CD14-positive monocyte (primary cell): ENCODE measurements around the gene KSR2. TPM values are rescaled to one million over a fixed set of nuclear protein-coding genes. Genes with fewer than 3 reads are reported as not detected.

Experiments
- DNase-seq, 3 donors: peaks; one replicate each; pipeline ENCODE4 v3.0.0-alpha.2; 2011 to 2022
- H2AFZ ChIP-seq: 2 replicates; pipeline ENCODE4 v1.6.0; 2012; ENCODE audit warnings: mild to moderate bottlenecking, low read depth, low read length, inconsistent platforms; ENCODE audit not compliant: insufficient read depth, poor library complexity, severe bottlenecking
- H3K27ac ChIP-seq, 2 donors: 1 replicate in 1 of 2; 2 replicates in 1 of 2; pipeline ENCODE4 v1.5.1; 2012 to 2013; ENCODE audit warnings: low read length in 2 of 2, control low read depth in 1 of 2, inconsistent platforms in 1 of 2, low read depth in 1 of 2, mild to moderate bottlenecking in 1 of 2
- H3K27me3 ChIP-seq, 2 donors: one replicate each; pipeline versions ENCODE4 v1.6.0 to v1.6.1; 2011 to 2013; ENCODE audit warnings: low read length in 2 of 2; ENCODE audit not compliant: control insufficient read depth in 2 of 2, insufficient read depth in 2 of 2
- H3K36me3 ChIP-seq, 2 donors: replicated peaks in 1 of 2; 1 replicate in 1 of 2; 2 replicates in 1 of 2; pipeline versions ENCODE4 v1.5.1 to v1.6.1; 2012 to 2013; ENCODE audit warnings: low read length in 2 of 2, control low read depth in 1 of 2, inconsistent platforms in 1 of 2, mild to moderate bottlenecking in 1 of 2; ENCODE audit not compliant: insufficient read depth in 2 of 2, control insufficient read depth in 1 of 2
- H3K4me1 ChIP-seq, 2 donors: 1 replicate in 1 of 2; 2 replicates in 1 of 2; pipeline versions ENCODE4 v1.5.1 to v1.6.1; 2012 to 2013; ENCODE audit warnings: low read length in 2 of 2, control low read depth in 1 of 2, inconsistent platforms in 1 of 2, mild to moderate bottlenecking in 1 of 2, moderate library complexity in 1 of 2; ENCODE audit not compliant: insufficient read depth in 2 of 2, control insufficient read depth in 1 of 2
- H3K4me2 ChIP-seq: replicated peaks from 2 replicates; pipeline ENCODE3; 2012; ENCODE audit warnings: low read length, moderate library complexity, mild to moderate bottlenecking; ENCODE audit not compliant: poor library complexity, severe bottlenecking; ENCODE audit errors: extremely low read depth
- H3K4me3 ChIP-seq, 3 experiments: fragments of 200-600 bp in 1 of 3; sonication (generic) in 1 of 3; replicated peaks in 1 of 3; 1 replicate in 2 of 3; 2 replicates in 1 of 3; pipeline ENCODE4 v1.5.1; 2011 to 2013; ENCODE audit warnings: low read length in 3 of 3, mild to moderate bottlenecking in 3 of 3, control low read depth in 2 of 3, low read depth in 2 of 3, inconsistent platforms in 1 of 3, moderate library complexity in 1 of 3
- H3K79me2 ChIP-seq: 2 replicates; pipeline ENCODE4 v1.6.0; 2012; ENCODE audit warnings: mild to moderate bottlenecking, control low read depth, inconsistent platforms, low read length, moderate library complexity; ENCODE audit not compliant: insufficient read depth
- H3K9ac ChIP-seq: 2 replicates; pipeline ENCODE4 v1.6.0; 2017; ENCODE audit warnings: low read length, mild to moderate bottlenecking; ENCODE audit not compliant: insufficient read depth, poor library complexity, severe bottlenecking
- H3K9me3 ChIP-seq, 2 donors: replicated peaks in 1 of 2; 1 replicate in 1 of 2; 2 replicates in 1 of 2; pipeline versions ENCODE4 v1.5.1 to v1.6.1; 2012 to 2013; ENCODE audit warnings: low read length in 2 of 2, control low read depth in 1 of 2; ENCODE audit not compliant: control insufficient read depth in 1 of 2, insufficient read depth in 1 of 2
- H4K20me1 ChIP-seq: 2 replicates; pipeline ENCODE4 v1.6.0; 2012; ENCODE audit warnings: mild to moderate bottlenecking, low read length, control low read depth, moderate library complexity; ENCODE audit not compliant: insufficient read depth
- H3K27ac Mint-ChIP-seq, 7 donors: one replicate each; pipeline ENCODE4 v1.8.0; 2020; ENCODE audit warnings: mild to moderate bottlenecking in 7 of 7, mixed read lengths in 7 of 7, moderate library complexity in 6 of 7, inconsistent platforms in 2 of 7
- H3K27me3 Mint-ChIP-seq, 3 donors: one replicate each; pipeline ENCODE4 v1.8.0; 2021 to 2022; ENCODE audit warnings: low read depth in 3 of 3, mild to moderate bottlenecking in 3 of 3, mixed read lengths in 3 of 3, moderate library complexity in 3 of 3, inconsistent platforms in 1 of 3
- H3K36me3 Mint-ChIP-seq, 2 donors: one replicate each; pipeline ENCODE4 v1.8.0; 2020; ENCODE audit warnings: mixed read lengths in 2 of 2, inconsistent platforms in 1 of 2, mild to moderate bottlenecking in 1 of 2
- H3K4me1 Mint-ChIP-seq: one replicate; pipeline ENCODE4 v1.8.0; 2020; ENCODE audit warnings: mild to moderate bottlenecking, mixed read lengths
- H3K4me3 Mint-ChIP-seq, 2 donors: one replicate each; pipeline ENCODE4 v1.8.0; 2020; ENCODE audit warnings: mild to moderate bottlenecking in 2 of 2, mixed read lengths in 2 of 2, moderate library complexity in 1 of 2
- H3K9me3 Mint-ChIP-seq, 7 donors: one replicate each; pipeline ENCODE4 v1.8.0; 2020 to 2022; ENCODE audit warnings: mixed read lengths in 7 of 7, mild to moderate bottlenecking in 6 of 7, moderate library complexity in 6 of 7, inconsistent platforms in 2 of 7
- CTCF ChIP-seq: fragments of 200-600 bp; IDR thresholded peaks from one replicate; pipeline ENCODE4 v1.8.0; 2022; ENCODE audit warnings: antibody characterized with exemption, mild to moderate bottlenecking
- WGBS: methylation state at CpG from one replicate; pipeline ENCODE4 v1.1.5; 2013; ENCODE audit warnings: missing lambda C conversion rate; ENCODE audit not compliant: insufficient coverage; 5-methylcytosine and 5-hydroxymethylcytosine counted together
- intact Hi-C, 2 donors: fragments of 100-400 bp; cut with micrococcal nuclease; formaldehyde crosslinking; loops; one replicate each; pipeline versions ENCODE4 v1.15.0 to v1.15.1; 2023
- polyA plus RNA-seq, 3 donors: library from polyadenylated mRNA; depleted of rRNA in 1 of 3; unstranded in 2 of 3; stranded (reverse) in 1 of 3; fragments of 300-500 nt in 2 of 3; fragments of >200 nt in 1 of 3; fragmentation: Illumina TruSeq in 2 of 3; gene quantifications; 1 replicate in 2 of 3; 2 replicates in 1 of 3; pipeline ENCODE4 v1.2.3, GENCODE V29; 2012 to 2021

The KSR2 gene
- polyA plus RNA-seq, 3 donors, result not detected

GRCh38 chr12:117727301-117727700 lies 241.5 kb downstream of the KSR2 start:
- Histone ChIP-seq H3K36me3 (no peaks in the 10 kb centered on the region), H3K9ac (no peak overlapping the region), H3K4me2 (no peak overlapping the region), H3K27me3 (no peaks in the 10 kb centered on the region), H3K79me2 (no peaks in the 10 kb centered on the region), H3K9me3 (no peaks in the 10 kb centered on the region), H2AFZ (no peak overlapping the region), H3K4me3 (no peak overlapping the region), H3K4me1 (no peaks in the 10 kb centered on the region), H4K20me1 (no peaks in the 10 kb centered on the region), H3K27ac (no peak overlapping the region)
- no peak for DNase-seq
- TF ChIP-seq CTCF, result no peak
- peaks cover 0 to 3% (median 2%) of the 10 kb centered on the region in 3 donors for H3K27me3 Mint-ChIP-seq
- H3K27ac Mint-ChIP-seq, result no peak overlapping the region
- peaks cover 5% of the 10 kb centered on the region for H3K4me1 Mint-ChIP-seq
- 50% methylated on average over 1 of the region's 1 CpG for WGBS
- H3K4me3 Mint-ChIP-seq, result no peak overlapping the region
- H3K9me3 Mint-ChIP-seq, result peaks cover 0 to 14% (median 8%) of the 10 kb centered on the region in 7 donors
- intact Hi-C loops, result no loop called here
- no peaks in the 10 kb centered on the region for H3K36me3 Mint-ChIP-seq

- Histone ChIP-seq H3K9me3 (no peaks in the 10 kb centered on the region), H3K4me1 (no peaks in the 10 kb centered on the region), H4K20me1 (no peaks in the 10 kb centered on the region), H3K4me3 (no peak overlapping the region), H3K27me3 (no peaks in the 10 kb centered on the region), H3K4me2 (no peak overlapping the region), H3K79me2 (no peaks in the 10 kb centered on the region), H3K36me3 (no peaks in the 10 kb centered on the region), H3K27ac (no peak overlapping the region), H2AFZ (no peak overlapping the region), H3K9ac (no peak overlapping the region)
- H3K36me3 Mint-ChIP-seq, result no peaks in the 10 kb centered on the region
- DNase-seq, result no peak
- 71% methylated on average over 1 of the region's 4 CpGs for WGBS
- peaks cover 5% of the 10 kb centered on the region for H3K4me1 Mint-ChIP-seq
- no peak for TF ChIP-seq CTCF
- peaks cover 0 to 5% (median 0%) of the 10 kb centered on the region in 7 donors for H3K9me3 Mint-ChIP-seq
- no peak overlapping the region for H3K4me3 Mint-ChIP-seq
- peaks cover 0 to 3% (median 2%) of the 10 kb centered on the region in 3 donors for H3K27me3 Mint-ChIP-seq
- intact Hi-C loops, result no loop called here
- no peak overlapping the region for H3K27ac Mint-ChIP-seq
Observed at GRCh38 chr12:117724543-117724942, 244.2 kb downstream of the KSR2 start.
